ENCODE data around the gene RNASE9.
"Not testable (repeated sequence)": the region's sequence is repeated elsewhere in the genome, so short reads cannot be mapped to it uniquely, and the experiment has no call there.

Gene RNASE9

GRCh38 chr14:20512177-20512905, 48.5 kb downstream of the RNASE9 start:
- Histone ChIP-seq H3K79me2 (ENCODE audit: insufficient read depth, low read length) (no peaks in the 10 kb centered on the region), H3K9me3 (ENCODE audit: insufficient read depth, low read length, severe bottlenecking) (no peaks in the 10 kb centered on the region), H3K4me1 (ENCODE audit: insufficient read depth, low read length) (no peaks in the 10 kb centered on the region), H3K4me2 (ENCODE audit: insufficient read depth, low read length) (no peak overlapping the region), H3K36me3 (ENCODE audit: insufficient read depth, low read length) (no peaks in the 10 kb centered on the region), H3K9ac (ENCODE audit: low read depth, low read length) (no peak overlapping the region), H3K4me3 (ENCODE audit: low read depth in 1 of 2, low read length in 2 of 2) (no peak overlapping the region), H2AFZ (ENCODE audit: low read depth, low read length) (no peak overlapping the region), H4K20me1 (ENCODE audit: insufficient read depth, low read length) (no peaks in the 10 kb centered on the region), H3K27ac (ENCODE audit: low read length) (no peak overlapping the region), H3K27me3 (ENCODE audit: insufficient read depth, low read length, poor library complexity) (no peaks in the 10 kb centered on the region)
- DNase-seq, result no peak
- TF ChIP-seq EZH2 (IDR thresholded peaks at IDR 0.05; ENCODE audit: borderline replicate concordance, low read depth, low read length, severe bottlenecking), result no peak
- TF ChIP-seq CTCF (IDR thresholded peaks at IDR 0.05; ENCODE audit: borderline replicate concordance, extremely low read depth, low read length, poor library complexity, severe bottlenecking), result no peak
- no peak for ATAC-seq (ENCODE audit: insufficient read depth, low read depth)

GRCh38 chr14:20508367-20508766, 52.5 kb downstream of the RNASE9 start:
- H3K9ac ChIP-seq (ENCODE audit: low read depth, low read length), result no peak overlapping the region
- DNase-seq, result no peak
- H3K27ac ChIP-seq (ENCODE audit: low read length), result no peak overlapping the region
- no peaks in the 10 kb centered on the region for H3K4me1 ChIP-seq (ENCODE audit: insufficient read depth, low read length)
- H3K4me3 ChIP-seq (ENCODE audit: low read depth in 1 of 2, low read length in 2 of 2), result no peak overlapping the region
- no peaks in the 10 kb centered on the region for H4K20me1 ChIP-seq (ENCODE audit: insufficient read depth, low read length)
- TF ChIP-seq EZH2 (IDR thresholded peaks at IDR 0.05; ENCODE audit: borderline replicate concordance, low read depth, low read length, severe bottlenecking) (no peak), CTCF (IDR thresholded peaks at IDR 0.05; ENCODE audit: borderline replicate concordance, extremely low read depth, low read length, poor library complexity, severe bottlenecking) (no peak)
- no peak overlapping the region for H3K4me2 ChIP-seq (ENCODE audit: insufficient read depth, low read length)
- no peak for ATAC-seq (ENCODE audit: insufficient read depth, low read depth)
- H3K27me3 ChIP-seq (ENCODE audit: insufficient read depth, low read length, poor library complexity), result no peaks in the 10 kb centered on the region
- H3K79me2 ChIP-seq (ENCODE audit: insufficient read depth, low read length), result no peaks in the 10 kb centered on the region
- no peak overlapping the region for H2AFZ ChIP-seq (ENCODE audit: low read depth, low read length)
- no peaks in the 10 kb centered on the region for H3K36me3 ChIP-seq (ENCODE audit: insufficient read depth, low read length)
- H3K9me3 ChIP-seq (ENCODE audit: insufficient read depth, low read length, severe bottlenecking), result no peaks in the 10 kb centered on the region

GRCh38 chr14:20507537-20507936, 53.3 kb downstream of the RNASE9 start:
- H2AFZ ChIP-seq (ENCODE audit: low read depth, low read length); DNase-seq; H4K20me1 ChIP-seq (ENCODE audit: insufficient read depth, low read length); H3K4me3 ChIP-seq (ENCODE audit: low read depth in 1 of 2, low read length in 2 of 2); ATAC-seq (ENCODE audit: insufficient read depth, low read depth); H3K79me2 ChIP-seq (ENCODE audit: insufficient read depth, low read length); H3K27me3 ChIP-seq (ENCODE audit: insufficient read depth, low read length, poor library complexity); H3K27ac ChIP-seq (ENCODE audit: low read length); H3K9me3 ChIP-seq (ENCODE audit: insufficient read depth, low read length, severe bottlenecking); H3K4me1 ChIP-seq (ENCODE audit: insufficient read depth, low read length); H3K4me2 ChIP-seq (ENCODE audit: insufficient read depth, low read length); H3K9ac ChIP-seq (ENCODE audit: low read depth, low read length); H3K36me3 ChIP-seq (ENCODE audit: insufficient read depth, low read length): not testable (repeated sequence)

- not testable (repeated sequence) for ATAC-seq (ENCODE audit: insufficient read depth, low read depth); H3K4me3 ChIP-seq (ENCODE audit: low read depth in 1 of 2, low read length in 2 of 2); H3K36me3 ChIP-seq (ENCODE audit: insufficient read depth, low read length); H2AFZ ChIP-seq (ENCODE audit: low read depth, low read length); H4K20me1 ChIP-seq (ENCODE audit: insufficient read depth, low read length); H3K27ac ChIP-seq (ENCODE audit: low read length); H3K27me3 ChIP-seq (ENCODE audit: insufficient read depth, low read length, poor library complexity); H3K4me1 ChIP-seq (ENCODE audit: insufficient read depth, low read length); H3K79me2 ChIP-seq (ENCODE audit: insufficient read depth, low read length); DNase-seq; H3K9me3 ChIP-seq (ENCODE audit: insufficient read depth, low read length, severe bottlenecking); H3K9ac ChIP-seq (ENCODE audit: low read depth, low read length); H3K4me2 ChIP-seq (ENCODE audit: insufficient read depth, low read length)
Measured at GRCh38 chr14:20506752-20507151, 54.1 kb downstream of the RNASE9 start.

- ATAC-seq (ENCODE audit: insufficient read depth, low read depth); H3K79me2 ChIP-seq (ENCODE audit: insufficient read depth, low read length): not testable (repeated sequence)
Measured at GRCh38 chr14:20506276-20506675, 54.6 kb downstream of the RNASE9 start.

More at GRCh38 chr14:20506276-20506675, 54.6 kb downstream of the RNASE9 start:
- H3K4me3 ChIP-seq (ENCODE audit: low read depth in 1 of 2, low read length in 2 of 2); H3K27me3 ChIP-seq (ENCODE audit: insufficient read depth, low read length, poor library complexity); H3K36me3 ChIP-seq (ENCODE audit: insufficient read depth, low read length); H3K9me3 ChIP-seq (ENCODE audit: insufficient read depth, low read length, severe bottlenecking); H3K9ac ChIP-seq (ENCODE audit: low read depth, low read length); H3K4me1 ChIP-seq (ENCODE audit: insufficient read depth, low read length); H3K4me2 ChIP-seq (ENCODE audit: insufficient read depth, low read length); DNase-seq; H3K27ac ChIP-seq (ENCODE audit: low read length); H4K20me1 ChIP-seq (ENCODE audit: insufficient read depth, low read length); H2AFZ ChIP-seq (ENCODE audit: low read depth, low read length): not testable (repeated sequence)
